Astrocyte (in vitro differentiated cells and primary cell): Measurements from ENCODE around the gene RPL14.

ENCODE experiments used
- CTCF ChIP-seq: IDR thresholded peaks from 2 replicates; pipeline ENCODE4 v1.5.1; 2011; ENCODE audit warnings: low read depth, mild to moderate bottlenecking, inconsistent platforms, low read length, moderate library complexity; ENCODE audit not compliant: insufficient read depth
- EZH2 ChIP-seq: IDR thresholded peaks from 2 replicates; pipeline ENCODE4 v1.6.1; 2012; ENCODE audit warnings: mild to moderate bottlenecking, low read length, inconsistent platforms; ENCODE audit not compliant: insufficient read depth

- TF ChIP-seq CTCF: no peak
- no peak for TF ChIP-seq EZH2
Measured at GRCh38 chr3:40470701-40471100, 13.6 kb downstream of the RPL14 start.
